Stimulated activated naive CD8-positive, alpha-beta T cell treated with anti-CD3 and anti-CD28 coated beads, Interleukin-15, Interleukin-2, amounts not matched to agents 100 ng/mL and 50 ng/mL, for 24 hours (primary cell): Measurements from ENCODE around the gene ZSWIM4.
"Not testable (repeated sequence)": the region's sequence is repeated elsewhere in the genome, so short reads cannot be mapped to it uniquely, and the experiment has no call there.

ENCODE experiments used
- H3K27ac Mint-ChIP-seq: one replicate; pipeline ENCODE4 v1.8.0; 2021; ENCODE audit warnings: mild to moderate bottlenecking, mixed read lengths
- H3K27me3 Mint-ChIP-seq: one replicate; pipeline ENCODE4 v1.8.0; 2021; ENCODE audit warnings: mixed read lengths
- H3K36me3 Mint-ChIP-seq: one replicate; pipeline ENCODE4 v1.8.0; 2021; ENCODE audit warnings: low read depth, mixed read lengths
- H3K4me1 Mint-ChIP-seq: one replicate; pipeline ENCODE4 v1.8.0; 2021; ENCODE audit warnings: low read depth, mixed read lengths
- H3K4me3 Mint-ChIP-seq: one replicate; pipeline ENCODE4 v1.8.0; 2021; ENCODE audit warnings: mild to moderate bottlenecking, mixed read lengths
- H3K9me3 Mint-ChIP-seq: one replicate; pipeline ENCODE4 v1.8.0; 2021; ENCODE audit warnings: mixed read lengths

The ZSWIM4 gene

DNA sequence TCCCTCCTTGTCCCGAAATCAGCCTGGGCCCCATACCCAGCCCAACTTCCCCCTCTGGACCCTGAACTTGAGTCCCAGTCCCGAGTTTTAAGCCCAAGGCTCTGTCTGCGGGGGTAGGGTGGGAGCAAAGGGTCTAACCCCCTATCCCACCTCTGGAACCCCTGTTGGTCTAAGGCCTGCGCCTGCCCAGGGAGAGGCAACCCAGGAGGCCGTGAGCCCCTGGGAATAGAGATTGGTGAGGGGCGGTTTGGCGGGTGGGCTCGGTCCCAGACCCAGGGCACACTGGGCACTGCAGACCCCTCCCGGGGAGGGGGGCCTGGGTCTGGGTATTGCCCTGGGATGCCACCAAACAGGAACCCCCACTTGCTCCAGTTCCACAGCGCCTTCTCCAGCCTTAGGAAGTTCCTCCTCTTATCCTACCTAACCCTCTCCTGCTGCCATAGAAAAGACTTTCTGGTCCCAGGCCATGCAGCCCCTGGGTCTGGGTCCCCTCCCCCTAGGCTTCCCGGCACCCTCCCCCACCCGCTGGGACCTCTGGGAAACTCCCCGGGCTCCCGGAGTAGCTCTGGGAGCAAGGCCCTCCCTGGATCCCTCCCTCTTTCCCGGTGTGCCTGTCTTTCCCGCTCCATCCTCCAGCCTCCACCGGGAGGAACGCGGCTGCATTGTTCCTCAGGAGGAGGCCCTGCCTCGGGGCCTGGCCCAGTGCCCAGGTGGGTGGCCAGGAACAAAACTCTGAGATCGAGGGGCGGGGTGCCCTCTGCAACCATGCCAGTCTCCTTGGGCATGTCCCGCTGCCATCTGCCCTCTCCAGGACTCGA is 48.1 kb downstream of the ZSWIM4 start:
- H3K4me1 Mint-ChIP-seq = peaks cover 55% of the 10 kb centered on the region
- H3K9me3 Mint-ChIP-seq = no peaks in the 10 kb centered on the region
- peak overlapping the region; percentile 92 for H3K27ac Mint-ChIP-seq
- H3K27me3 Mint-ChIP-seq = no peaks in the 10 kb centered on the region
- H3K36me3 Mint-ChIP-seq = peaks cover 29% of the 10 kb centered on the region
- H3K4me3 Mint-ChIP-seq = peak overlapping the region; percentile 85

DNA sequence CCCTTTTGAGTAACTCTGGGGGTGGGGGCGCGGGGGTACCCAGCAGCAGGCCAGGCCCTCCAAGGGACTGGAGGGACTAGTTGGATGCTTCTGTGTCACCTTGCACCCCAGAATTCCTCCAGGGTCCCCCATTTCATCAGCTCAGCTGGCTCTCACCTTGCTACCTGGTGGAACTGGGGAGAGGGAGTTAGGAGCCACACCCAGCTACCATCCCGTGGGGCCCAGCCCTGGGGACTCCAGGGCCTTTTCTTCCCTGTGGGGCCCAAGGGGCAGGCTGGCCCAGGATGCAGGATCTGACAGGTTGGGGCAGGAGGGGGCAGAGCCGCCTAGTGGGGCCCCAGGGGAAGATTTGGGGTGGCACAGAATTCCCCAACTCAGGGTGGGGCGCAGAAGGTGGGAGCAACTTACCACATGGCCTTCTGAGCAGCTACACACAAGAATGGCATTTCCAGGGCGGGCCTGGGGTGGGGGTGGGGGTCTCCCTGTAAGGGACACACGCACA is 48.9 kb downstream of the ZSWIM4 start:
- Mint-ChIP-seq H3K27me3 (no peaks in the 10 kb centered on the region), H3K27ac (peak overlapping the region; percentile 64), H3K4me1 (peaks cover 56% of the 10 kb centered on the region), H3K4me3 (peak overlapping the region; percentile 85), H3K36me3 (peaks cover 20% of the 10 kb centered on the region), H3K9me3 (no peaks in the 10 kb centered on the region)

DNA sequence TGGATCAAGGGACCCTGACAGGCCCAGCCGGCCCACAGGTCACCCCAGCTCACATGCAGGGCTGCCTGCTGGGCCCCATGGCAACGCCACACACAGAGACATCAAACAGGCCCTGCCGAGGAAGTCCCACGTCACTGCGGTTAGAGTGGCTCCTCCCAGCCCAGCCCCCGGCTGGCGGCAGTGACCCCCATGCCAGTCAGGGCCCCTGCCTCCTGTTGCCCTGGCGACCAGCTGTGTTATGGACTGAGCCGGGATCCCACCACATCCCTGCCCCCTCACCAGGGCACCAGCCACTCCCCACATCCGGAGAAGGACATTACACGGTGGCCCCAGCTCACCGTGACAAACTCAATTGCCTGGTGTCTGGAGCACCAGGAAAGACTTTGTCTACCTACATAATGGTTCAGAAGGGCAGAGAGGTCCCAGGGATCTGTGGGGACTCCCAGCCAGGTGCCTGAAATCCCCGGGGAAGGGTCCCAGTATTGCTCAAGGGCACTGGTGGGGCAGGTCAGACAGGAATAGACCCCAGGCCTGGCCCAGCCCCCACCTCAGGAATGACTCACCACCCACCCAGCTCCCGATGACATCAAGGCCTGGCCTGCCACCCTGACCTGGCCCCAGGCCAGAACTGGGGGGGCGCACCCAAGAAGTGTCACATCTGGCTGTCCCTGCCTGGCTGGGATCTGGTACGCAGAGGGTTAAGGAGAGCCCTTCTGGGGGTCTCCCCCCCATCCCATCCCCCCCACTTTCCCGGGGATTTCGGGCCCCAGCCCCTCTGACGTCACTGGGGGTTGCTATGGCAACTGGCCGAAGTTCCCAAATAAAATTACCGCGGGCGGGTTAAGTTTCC is 51.5 kb downstream of the ZSWIM4 start:
- Mint-ChIP-seq H3K4me3 (peak overlapping the region; percentile 86), H3K9me3 (no peaks in the 10 kb centered on the region), H3K4me1 (peaks cover 74% of the 10 kb centered on the region), H3K27ac (peak overlapping the region; percentile 97), H3K27me3 (no peaks in the 10 kb centered on the region), H3K36me3 (no peaks in the 10 kb centered on the region)

DNA sequence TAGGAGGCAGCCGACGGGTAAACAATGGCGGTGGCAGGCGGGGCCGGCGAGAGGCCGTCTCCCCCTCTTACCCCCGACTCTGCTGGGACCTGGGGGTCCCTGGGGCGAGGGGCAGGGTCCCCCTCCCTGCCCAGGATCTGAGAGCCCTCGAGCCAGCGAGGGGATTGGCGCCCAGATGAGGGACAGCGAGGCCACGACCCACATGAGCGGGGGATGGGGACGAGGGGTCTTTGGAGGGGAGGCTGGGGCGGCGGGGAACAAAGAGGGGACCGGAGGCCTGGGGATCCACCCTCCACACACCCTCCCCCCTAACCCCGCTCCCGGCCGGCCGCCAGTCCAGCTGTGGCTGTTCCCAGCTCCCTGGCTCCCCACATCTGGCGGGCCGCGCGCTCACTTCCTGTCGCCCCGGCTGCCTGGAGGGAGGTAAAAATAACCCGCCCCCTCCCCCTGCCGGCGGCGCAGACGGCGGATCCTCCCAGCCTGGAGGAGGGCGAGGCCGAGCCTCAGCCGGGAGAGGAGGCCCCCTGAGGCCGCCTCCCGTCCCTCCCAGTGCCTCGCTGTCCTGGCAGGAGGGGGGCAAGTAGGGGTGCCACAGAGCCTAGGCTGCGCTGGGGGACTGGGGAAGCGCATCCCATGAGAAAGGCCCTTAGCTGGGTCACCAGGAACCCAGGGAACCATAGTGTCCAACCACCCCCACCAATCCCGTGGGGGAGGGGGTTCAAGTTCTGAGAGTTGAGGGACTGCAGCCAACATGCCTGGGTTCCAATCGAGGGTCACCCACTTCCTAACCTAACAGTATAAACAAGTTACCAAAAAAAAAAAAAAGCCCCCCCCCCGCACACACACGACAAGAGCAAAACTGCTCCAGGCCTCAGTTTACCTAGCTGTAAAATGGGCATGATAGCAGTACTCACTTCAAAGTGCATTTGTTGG is 52.4 kb downstream of the ZSWIM4 start:
- H3K27ac Mint-ChIP-seq = peak overlapping the region; percentile 97
- H3K4me3 Mint-ChIP-seq = peak overlapping the region; percentile 86
- H3K27me3 Mint-ChIP-seq = no peaks in the 10 kb centered on the region
- H3K4me1 Mint-ChIP-seq = peaks cover 74% of the 10 kb centered on the region
- no peaks in the 10 kb centered on the region for H3K9me3 Mint-ChIP-seq
- no peaks in the 10 kb centered on the region for H3K36me3 Mint-ChIP-seq

- no peaks in the 10 kb centered on the region for H3K9me3 Mint-ChIP-seq
- peak overlapping the region; percentile 86 for H3K4me3 Mint-ChIP-seq
- peaks cover 70% of the 10 kb centered on the region for H3K4me1 Mint-ChIP-seq
- no peaks in the 10 kb centered on the region for H3K36me3 Mint-ChIP-seq
- no peaks in the 10 kb centered on the region for H3K27me3 Mint-ChIP-seq
- H3K27ac Mint-ChIP-seq = peak overlapping the region; percentile 36
These were observed 53.1 kb downstream of the ZSWIM4 start for GRCh38 chr19:13848340-13848677.

DNA sequence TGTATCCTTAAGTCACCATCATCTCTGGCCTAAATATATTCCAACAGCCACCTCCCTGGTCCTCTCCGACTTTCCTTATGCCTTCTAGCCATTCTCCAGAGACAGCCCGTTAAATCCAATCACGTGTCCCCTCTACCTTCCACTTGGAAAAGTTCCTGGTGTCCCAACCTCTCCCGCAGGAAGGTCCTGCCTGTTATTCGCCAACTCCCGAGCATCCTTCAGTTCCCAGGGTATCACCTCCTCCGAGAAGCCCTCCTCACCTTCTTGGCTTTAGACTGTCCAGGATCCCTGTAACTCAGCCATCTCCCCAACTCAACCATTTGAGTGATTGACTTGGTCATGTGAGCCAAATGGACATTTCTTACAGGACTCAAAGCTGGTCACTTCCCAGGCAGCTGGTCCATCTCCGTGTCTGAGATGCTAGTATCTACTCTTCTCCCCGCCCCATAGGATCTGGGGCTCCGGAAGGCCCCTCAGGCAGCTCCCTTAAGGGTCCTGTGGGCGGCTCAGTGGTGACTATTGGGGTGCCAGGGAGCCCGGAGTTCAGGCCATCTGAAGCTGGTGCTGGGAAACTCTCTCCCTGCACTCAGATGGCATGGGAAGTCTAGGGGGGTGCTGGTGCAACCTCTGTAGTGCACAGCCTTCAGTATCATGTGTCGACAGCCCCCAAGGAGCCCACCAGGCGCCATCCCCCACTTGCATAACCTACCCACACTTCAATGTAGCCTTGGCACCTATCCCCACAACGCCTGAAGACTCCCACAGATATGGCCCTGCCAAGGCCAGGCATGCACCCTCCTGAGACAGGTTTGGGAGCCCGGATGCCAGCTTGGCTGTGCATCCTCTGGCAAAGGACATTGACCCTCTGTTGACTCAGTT is 53.8 kb downstream of the ZSWIM4 start:
- peak overlapping the region; percentile 62 for H3K27ac Mint-ChIP-seq
- no peaks in the 10 kb centered on the region for H3K9me3 Mint-ChIP-seq
- H3K4me3 Mint-ChIP-seq = peak overlapping the region; percentile 51
- H3K4me1 Mint-ChIP-seq = peaks cover 63% of the 10 kb centered on the region
- H3K27me3 Mint-ChIP-seq = no peaks in the 10 kb centered on the region
- H3K36me3 Mint-ChIP-seq = no peaks in the 10 kb centered on the region

GRCh38 chr19:13849991-13850909 is 55.0 kb downstream of the ZSWIM4 start:
- H3K9me3 Mint-ChIP-seq = no peaks in the 10 kb centered on the region

DNA sequence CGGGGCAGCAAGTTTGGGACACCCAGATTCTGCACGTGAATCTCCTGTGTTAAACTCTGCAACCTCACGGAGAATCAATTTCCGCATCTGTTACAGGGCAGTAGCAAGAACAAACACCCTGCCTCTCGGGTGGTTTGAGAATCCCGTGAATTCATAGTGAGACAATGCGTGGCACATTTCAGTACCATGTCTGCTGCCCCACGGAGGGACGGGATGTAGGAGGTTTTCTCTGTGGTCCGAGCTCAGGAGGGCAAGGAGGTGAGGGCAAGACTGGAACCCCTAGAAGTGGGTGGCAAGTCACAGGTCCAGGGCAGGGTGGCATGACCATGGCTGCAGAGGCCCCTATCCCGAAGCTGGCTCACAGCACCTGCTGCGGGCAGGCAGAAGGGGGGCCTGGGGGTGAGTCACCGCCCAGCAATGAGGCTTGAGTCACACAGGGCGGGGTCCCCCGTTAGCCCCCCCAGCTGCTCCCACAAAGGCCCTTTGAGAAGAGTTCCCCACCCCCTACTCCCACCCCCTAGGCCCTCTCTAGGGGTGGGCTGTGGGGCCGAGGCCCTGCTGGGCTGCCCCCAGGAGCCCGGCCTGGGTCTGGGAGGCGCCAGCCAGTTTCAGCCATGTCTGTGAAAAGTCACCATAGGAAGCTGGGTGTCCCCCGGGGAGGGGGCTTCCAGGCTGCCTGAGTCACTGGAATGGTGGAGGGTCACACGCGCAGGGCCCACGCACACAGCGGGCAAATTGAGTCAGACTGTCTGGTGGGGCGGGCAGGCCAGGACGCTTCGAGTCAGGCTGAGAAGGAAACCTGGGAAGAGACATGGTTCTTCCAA is 55.9 kb downstream of the ZSWIM4 start:
- Mint-ChIP-seq H3K36me3 (no peaks in the 10 kb centered on the region), H3K27me3 (no peaks in the 10 kb centered on the region), H3K27ac (peak overlapping the region; percentile 97), H3K4me3 (peak overlapping the region; percentile 83), H3K9me3 (no peaks in the 10 kb centered on the region), H3K4me1 (peaks cover 44% of the 10 kb centered on the region)

More at GRCh38 chr19:13849991-13850909, 55.0 kb downstream of the ZSWIM4 start:
- Mint-ChIP-seq H3K27me3 (no peaks in the 10 kb centered on the region), H3K4me3 (peak overlapping the region; percentile 83), H3K27ac (peak overlapping the region; percentile 97), H3K4me1 (peaks cover 51% of the 10 kb centered on the region), H3K36me3 (no peaks in the 10 kb centered on the region)

- H3K4me1 Mint-ChIP-seq = peaks cover 38% of the 10 kb centered on the region
- not testable (repeated sequence) for H3K9me3 Mint-ChIP-seq, H3K27me3 Mint-ChIP-seq, H3K36me3 Mint-ChIP-seq, H3K4me3 Mint-ChIP-seq
- peak overlapping the region; percentile 97 for H3K27ac Mint-ChIP-seq
These were observed 56.5 kb downstream of the ZSWIM4 start for GRCh38 chr19:13851734-13852114.

- not testable (repeated sequence) for H3K27ac Mint-ChIP-seq, H3K9me3 Mint-ChIP-seq, H3K27me3 Mint-ChIP-seq, H3K4me3 Mint-ChIP-seq, H3K36me3 Mint-ChIP-seq
- peaks cover 36% of the 10 kb centered on the region for H3K4me1 Mint-ChIP-seq
These were observed 57.0 kb downstream of the ZSWIM4 start for GRCh38 chr19:13852171-13852707.

DNA sequence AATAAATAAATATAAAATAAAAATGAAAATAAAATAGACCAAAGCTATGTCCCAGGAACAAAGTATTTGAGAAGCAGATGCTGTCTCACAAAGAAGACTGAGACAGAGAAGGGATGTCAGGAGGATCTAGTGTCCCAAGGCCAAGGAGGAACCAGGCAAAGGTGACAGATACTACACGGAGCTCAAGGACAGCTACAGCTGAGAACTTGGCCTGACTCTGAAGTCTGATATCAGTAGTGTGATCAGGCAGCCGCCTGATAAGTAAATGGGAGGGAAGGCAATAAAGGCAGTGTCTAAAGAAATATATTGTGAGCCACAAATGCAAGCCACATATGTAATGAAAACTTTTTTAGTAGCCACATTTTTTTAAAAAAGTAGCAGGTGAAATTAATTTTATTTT is 61.3 kb downstream of the ZSWIM4 start:
- no peak overlapping the region for H3K27ac Mint-ChIP-seq

DNA sequence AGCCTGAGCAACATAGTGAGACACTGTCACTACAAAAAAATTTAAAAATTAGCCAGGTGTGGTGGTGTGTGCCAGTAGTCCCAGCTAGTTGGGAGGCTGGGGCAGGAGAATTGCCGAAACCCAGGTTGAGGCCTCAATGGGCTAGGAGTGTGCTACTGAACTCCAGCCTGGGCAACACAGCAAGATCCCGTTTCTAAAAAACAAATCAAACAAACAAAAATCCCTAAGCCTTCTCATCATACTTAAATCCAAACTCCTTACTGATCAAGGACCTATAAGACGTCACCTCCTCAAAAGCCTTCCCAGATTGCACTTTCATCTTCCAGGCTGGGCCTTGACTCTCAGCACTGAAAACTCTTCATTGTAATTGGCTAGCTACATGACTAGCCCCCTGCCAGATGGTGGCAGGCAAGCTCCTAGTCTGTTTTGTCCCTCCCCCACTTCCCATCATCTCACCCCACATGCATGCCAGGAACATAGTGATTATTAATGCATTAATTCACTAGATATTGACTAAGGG is 64.2 kb downstream of the ZSWIM4 start:
- Mint-ChIP-seq H3K4me3 (peak overlapping the region; percentile 21), H3K4me1 (peaks cover 34% of the 10 kb centered on the region), H3K27me3 (peaks cover 6% of the 10 kb centered on the region), H3K36me3 (no peaks in the 10 kb centered on the region), H3K27ac (peak overlapping the region; percentile 62), H3K9me3 (no peaks in the 10 kb centered on the region)

More for the DNA sequence above, 61.3 kb downstream of the ZSWIM4 start:
- H3K9me3 Mint-ChIP-seq = no peaks in the 10 kb centered on the region
- H3K27me3 Mint-ChIP-seq = no peaks in the 10 kb centered on the region
- H3K4me1 Mint-ChIP-seq = peaks cover 22% of the 10 kb centered on the region
- no peak overlapping the region for H3K4me3 Mint-ChIP-seq
- H3K36me3 Mint-ChIP-seq = no peaks in the 10 kb centered on the region
